Heart left ventricle (tissue), 13 donors: ENCODE results near the gene NAA20.

Source experiments
- CTCF ChIP-seq, 12 donors: fragments of 200-600 bp; sonication (generic) in 4 of 12; IDR thresholded peaks; one replicate each; pipeline versions ENCODE4 v1.5.0 to v1.8.0; 2018 to 2022; ENCODE audit warnings: antibody characterized with exemption in 12 of 12, mild to moderate bottlenecking in 5 of 12
- POLR2A ChIP-seq, 2 donors: fragments of 450-650 bp; IDR thresholded peaks; one replicate each; pipeline ENCODE4 v1.6.1; 2017; ENCODE audit warnings: antibody characterized with exemption in 2 of 2, mild to moderate bottlenecking in 2 of 2, moderate library complexity in 2 of 2
- donor health status: ischemic (EF 13 %, LVEDD 7.1; RV severe dilation, severe dysfunction).
- donor health status: DM: no; HTN: yes; CAD: no.
- donor health status: DM: no; HTN: no; CAD: no.
- donor health status: ischemic (EF 25% LVEDD 6.9; RV normal size, moderate dysfunction).
- donor health status: ischemic (EF 25% LVEDD 5.7; RV mildly dilated, moderate dysfunction).
- donor health status: ischemic (EF 35%, LVEDD 5.7; RV mildly dilated, moderate dysfunction).
- donor health status: nonischemic (EF 11% LVEDD 7.7; RV severe dilation, severe dysfunction).
- donor health status: DM: yes; HTN: yes; CAD: no.
- donor health status: PGD.
- donor health status: ischemic (EF 29% LVEDD 5.4; RV normal size, mild dysfunction).
- donor health status: nonischemic (EF 23%, LVEDD 6.1; RV moderate dilation, normal function).

- TF ChIP-seq CTCF (IDR thresholded peaks at IDR 0.05) (no peak), POLR2A (IDR thresholded peaks at IDR 0.05) (no peak)
Measured at GRCh38 chr20:19969106-19969505, 48.1 kb upstream of the NAA20 start.
